SK-N-SH treated with all-trans-retinoic acid at 6 μM for 48 hours (cell line): ENCODE data around the gene SCO2.

Experiments
- ATAC-seq: fragments of 200-7000 bp; cut with Tn5 transposase; 3 replicates; pipeline ENCODE4 v1.9.1; 2020; ENCODE audit warnings: mild to moderate bottlenecking, moderate library complexity
- ARNTL ChIP-seq: fragments of 450-650 bp; formaldehyde crosslinking; IDR thresholded peaks from 2 replicates; pipeline ENCODE4 v1.5.0; 2020; ENCODE audit warnings: low read depth, mild to moderate bottlenecking, moderate library complexity, borderline replicate concordance
- BACH2 ChIP-seq: fragments of 250-450 bp; sonication (Bioruptor Pico); IDR thresholded peaks from 2 replicates; pipeline ENCODE4 v1.9.0; 2021; ENCODE audit warnings: mild to moderate bottlenecking, borderline replicate concordance
- CREB5 ChIP-seq: fragments of 250-450 bp; sonication (Bioruptor Pico); IDR thresholded peaks from 2 replicates; pipeline ENCODE4 v1.5.1; 2020; ENCODE audit warnings: low read depth, mild to moderate bottlenecking, moderate library complexity
- CSRNP3 ChIP-seq: fragments of 250-450 bp; sonication (Bioruptor Pico); IDR thresholded peaks from 2 replicates; pipeline ENCODE4 v1.5.1; 2021; ENCODE audit warnings: mild to moderate bottlenecking, moderate library complexity
- ESRRG ChIP-seq: fragments of 250-450 bp; sonication (Bioruptor Pico); IDR thresholded peaks from 2 replicates; pipeline ENCODE4 v1.6.1; 2021; ENCODE audit warnings: mild to moderate bottlenecking
- GLIS3 ChIP-seq: fragments of 250-450 bp; sonication (Bioruptor Pico); IDR thresholded peaks from 2 replicates; pipeline ENCODE4 v1.5.0; 2020; ENCODE audit warnings: mild to moderate bottlenecking, moderate library complexity
- ISL1 ChIP-seq: fragments of 250-450 bp; sonication (Bioruptor Pico); IDR thresholded peaks from 2 replicates; pipeline ENCODE4 v2.1.2; 2022; ENCODE audit warnings: mild to moderate bottlenecking, moderate library complexity
- OSR1 ChIP-seq: fragments of 250-450 bp; sonication (Bioruptor Pico); IDR thresholded peaks from 2 replicates; pipeline ENCODE4 v1.8.0; 2022; ENCODE audit warnings: moderate library complexity, mild to moderate bottlenecking, inconsistent platforms
- PATZ1 ChIP-seq: fragments of 250-450 bp; sonication (Bioruptor Pico); IDR thresholded peaks from 2 replicates; pipeline ENCODE4 v1.8.0; 2020; ENCODE audit warnings: mild to moderate bottlenecking, moderate library complexity, borderline replicate concordance
- POU6F1 ChIP-seq: fragments of 250-450 bp; sonication (Bioruptor Pico); IDR thresholded peaks from 2 replicates; pipeline ENCODE4 v1.8.0; 2021; ENCODE audit warnings: low read depth, mild to moderate bottlenecking, moderate library complexity, borderline replicate concordance
- PPARA ChIP-seq: fragments of 250-450 bp; sonication (Bioruptor Pico); IDR thresholded peaks from 2 replicates; pipeline ENCODE4 v1.5.0; 2020; ENCODE audit warnings: mild to moderate bottlenecking, borderline replicate concordance
- SNAI2 ChIP-seq: fragments of 250-450 bp; sonication (Bioruptor Pico); IDR thresholded peaks from 2 replicates; pipeline ENCODE4 v1.5.0; 2020; ENCODE audit warnings: mild to moderate bottlenecking, moderate library complexity
- TCF4 ChIP-seq: fragments of 250-450 bp; sonication (Bioruptor Pico); IDR thresholded peaks from 2 replicates; pipeline ENCODE4 v1.8.0; 2021; ENCODE audit warnings: mild to moderate bottlenecking, moderate library complexity, borderline replicate concordance
- TOX ChIP-seq: fragments of 250-450 bp; sonication (Bioruptor Pico); IDR thresholded peaks from 2 replicates; pipeline ENCODE4 v1.8.0; 2021; ENCODE audit warnings: mild to moderate bottlenecking, moderate library complexity, borderline replicate concordance
- TSHZ2 ChIP-seq: fragments of 250-450 bp; sonication (Bioruptor Pico); IDR thresholded peaks from 2 replicates; pipeline ENCODE4 v1.5.0; 2020; ENCODE audit warnings: mild to moderate bottlenecking, moderate library complexity
- ZC3H10 ChIP-seq: fragments of 250-450 bp; sonication (Bioruptor Pico); IDR thresholded peaks from 2 replicates; pipeline ENCODE4 v1.5.1; 2021; ENCODE audit warnings: mild to moderate bottlenecking, moderate library complexity
- ZFP3 ChIP-seq: fragments of 250-450 bp; sonication (Bioruptor Pico); IDR thresholded peaks from 2 replicates; pipeline ENCODE4 v1.5.0; 2020; ENCODE audit warnings: mild to moderate bottlenecking, moderate library complexity
- ZFP30 ChIP-seq: fragments of 450-650 bp; formaldehyde crosslinking; IDR thresholded peaks from 2 replicates; pipeline ENCODE4 v1.5.0; 2022; ENCODE audit warnings: mild to moderate bottlenecking, moderate library complexity
- ZNF565 ChIP-seq: fragments of 450-650 bp; formaldehyde crosslinking; conservative IDR thresholded peaks from 2 replicates; pipeline ENCODE4 v1.5.0; 2020; ENCODE audit warnings: low read depth, mild to moderate bottlenecking, moderate library complexity
- ZNF70 ChIP-seq: fragments of 450-650 bp; formaldehyde crosslinking; IDR thresholded peaks from 2 replicates; pipeline ENCODE4 v1.5.0; 2020; ENCODE audit warnings: mild to moderate bottlenecking, moderate library complexity
- ZNF8 ChIP-seq: fragments of 450-650 bp; formaldehyde crosslinking; IDR thresholded peaks from 2 replicates; pipeline ENCODE4 v1.5.0; 2020; ENCODE audit warnings: mild to moderate bottlenecking, moderate library complexity

The SCO2 gene

GRCh38 chr22:50562523-50563412 lies 37.4 kb upstream of the SCO2 start, which contains the start of gene SYCE3:
SYCE3 (minus strand) TSS chr22:50562919; CDS start chr22:50556405, 6,514 bp downstream.
- TF ChIP-seq ZFP30 (CRISPR knock-in tag) = no peak
- no peak for TF ChIP-seq GLIS3 (CRISPR knock-in tag)
- TF ChIP-seq PPARA (CRISPR knock-in tag) = no peak
- TF ChIP-seq ARNTL = no peak
- no peak for TF ChIP-seq CREB5
- no peak for TF ChIP-seq OSR1 (CRISPR knock-in tag)
- no peak for TF ChIP-seq POU6F1 (CRISPR knock-in tag)
- no peak for TF ChIP-seq CSRNP3 (CRISPR knock-in tag)
- no peak for TF ChIP-seq BACH2 (CRISPR knock-in tag)
- no peak for TF ChIP-seq TOX
- TF ChIP-seq ESRRG (CRISPR knock-in tag) = no peak
- no peak for TF ChIP-seq ZC3H10 (CRISPR knock-in tag)
- no peak for TF ChIP-seq PATZ1 (CRISPR knock-in tag)
- TF ChIP-seq ISL1 = no peak
- no peak for TF ChIP-seq ZFP3 (CRISPR knock-in tag)

GRCh38 chr22:50561401-50562358 lies 36.3 kb upstream of the SCO2 start:
- no peak for ATAC-seq
- TF ChIP-seq PPARA (CRISPR knock-in tag) (no peak), ZFP3 (CRISPR knock-in tag) (no peak), TOX (no peak), ZNF565 (no peak), ESRRG (CRISPR knock-in tag) (no peak), SNAI2 (CRISPR knock-in tag) (no peak), ARNTL (no peak), OSR1 (CRISPR knock-in tag) (no peak), POU6F1 (CRISPR knock-in tag) (no peak), ZNF8 (CRISPR knock-in tag) (no peak), CSRNP3 (CRISPR knock-in tag) (no peak), TCF4 (CRISPR knock-in tag) (no peak), ZNF70 (CRISPR knock-in tag) (no peak), TSHZ2 (CRISPR knock-in tag) (no peak), ZFP30 (CRISPR knock-in tag) (no peak)

More at GRCh38 chr22:50562523-50563412, 37.4 kb upstream of the SCO2 start, which contains the start of gene SYCE3:
- peak; percentile 97 for ATAC-seq
